GM18858 (cell line): ENCODE results near the gene SRSF3.
A peak's percentile ranks its signal among the peaks of the same experiment; 100 is the strongest.
"Not testable (repeated sequence)": the region's sequence is repeated elsewhere in the genome, so short reads cannot be mapped to it uniquely, and the experiment has no call there.

Experiments
- ATAC-seq: cut with Tn5 transposase; IDR thresholded peaks from one replicate; pipeline ENCODE4 v1.9.1; 2021; ENCODE audit not compliant: unreplicated experiment

The SRSF3 gene

DNA sequence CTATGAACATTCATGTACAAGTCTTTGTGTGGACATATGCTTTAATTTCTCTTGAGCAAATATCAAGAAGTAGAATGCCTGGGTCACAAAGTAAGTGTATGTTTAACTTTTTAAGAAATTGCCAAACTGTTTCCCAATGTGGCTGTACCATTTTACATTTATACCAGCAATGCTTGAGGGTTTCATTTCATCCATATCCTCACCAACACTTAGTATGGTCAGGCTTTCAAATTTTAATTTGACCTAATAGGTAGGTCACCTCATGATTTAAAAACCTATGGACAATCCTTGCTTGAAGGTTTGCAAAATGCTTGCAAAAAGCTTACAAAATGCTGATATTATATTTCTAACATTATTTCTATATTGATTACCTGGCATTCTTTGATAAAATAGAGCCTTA, 19.5 kb upstream of the SRSF3 start:
- ATAC-seq: no peak

DNA sequence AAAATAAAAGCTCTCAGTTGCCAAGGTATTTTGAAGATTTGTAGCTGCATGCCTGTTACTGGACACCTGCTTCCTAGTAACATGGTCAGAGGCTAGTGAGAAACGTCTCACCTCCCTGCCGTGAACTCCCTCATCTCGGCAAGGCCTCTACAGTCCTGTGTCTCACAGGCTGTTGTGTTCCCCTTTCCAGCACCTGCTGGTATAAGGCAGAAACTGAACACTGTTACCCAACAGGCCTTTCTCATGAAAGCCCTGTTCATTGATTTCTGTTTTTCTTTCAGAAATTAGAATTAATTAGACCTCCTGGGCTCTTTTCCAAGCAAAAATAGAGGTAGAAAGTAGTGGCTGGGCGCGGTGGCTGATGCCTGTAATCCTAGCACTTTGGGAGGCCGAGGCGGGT, 17.6 kb upstream of the SRSF3 start:
- no peak for ATAC-seq

DNA sequence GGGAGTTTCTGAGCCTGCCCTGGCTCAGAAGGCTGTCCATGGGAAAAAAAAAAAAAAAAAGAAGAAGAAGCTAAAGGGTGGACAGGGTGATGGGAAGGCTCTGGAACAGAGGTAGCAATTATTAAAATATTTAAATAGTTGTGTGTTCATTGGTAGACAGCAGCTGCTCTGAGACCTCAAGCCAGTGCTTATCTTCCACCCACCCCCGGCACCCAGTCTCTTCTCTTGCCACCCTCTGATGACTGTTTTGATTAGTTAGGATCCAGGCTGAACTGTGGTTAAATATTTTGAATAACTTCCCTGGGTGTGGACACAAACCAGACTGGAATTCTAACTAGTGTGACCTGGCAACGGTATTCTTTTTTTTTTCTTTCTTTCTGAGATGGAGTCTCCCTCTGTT, 16.9 kb upstream of the SRSF3 start:
- ATAC-seq: no peak

DNA sequence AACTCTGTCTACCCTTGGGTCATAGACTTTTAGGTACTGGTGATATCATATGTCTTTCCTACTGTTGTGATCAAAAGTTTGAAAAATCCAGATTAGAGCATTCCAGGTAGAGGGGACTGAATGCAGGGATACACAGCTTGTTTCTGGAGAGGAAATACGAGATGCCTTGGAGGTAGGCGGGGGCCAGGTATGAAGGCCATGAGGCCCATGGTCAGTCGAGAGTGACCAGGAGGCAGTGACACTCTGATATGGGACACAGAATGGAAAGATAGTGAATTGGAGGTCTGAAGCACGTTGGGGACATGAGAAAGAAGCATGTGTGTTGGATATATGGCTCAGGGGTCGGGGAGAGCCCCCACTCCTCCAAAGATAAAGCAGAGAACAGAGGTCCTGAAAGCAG, 16.1 kb upstream of the SRSF3 start:
- no peak for ATAC-seq

DNA sequence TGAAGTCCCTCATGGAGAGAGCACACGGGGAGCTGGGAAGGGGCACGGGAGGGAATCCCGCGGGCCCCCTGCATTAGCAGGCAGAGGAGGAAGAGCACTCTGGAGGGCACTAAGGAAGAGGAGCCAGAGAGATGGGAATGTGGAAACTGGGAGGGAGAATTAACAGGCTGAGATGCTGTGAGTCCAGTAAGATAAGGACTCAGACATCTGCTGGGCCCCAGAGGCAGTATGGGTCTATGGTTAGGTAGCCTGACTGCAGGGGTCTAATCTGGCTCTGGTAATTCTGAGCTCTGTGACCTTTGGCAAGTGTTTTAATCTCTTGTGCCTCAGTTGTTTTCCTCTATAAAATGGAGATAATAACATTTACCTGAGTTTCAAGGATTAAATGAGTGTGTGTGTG, 15.7 kb upstream of the SRSF3 start:
- no peak for ATAC-seq

DNA sequence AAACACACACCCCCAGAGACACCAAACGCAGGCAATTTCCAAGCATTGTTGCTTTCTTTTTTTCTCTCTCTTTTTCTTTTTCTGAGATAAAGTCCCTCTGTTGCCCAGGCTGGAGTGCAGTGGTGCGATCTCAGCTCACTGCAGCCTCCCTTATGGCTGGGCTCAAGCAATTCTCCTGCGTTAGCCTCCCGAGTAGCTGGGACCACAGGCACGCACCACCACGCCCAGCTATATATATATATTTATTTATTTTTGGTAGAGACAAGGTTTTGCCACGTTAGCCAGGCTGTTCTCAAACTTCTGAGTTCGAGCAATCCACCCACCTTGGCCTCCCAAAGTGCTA, 14.0 kb upstream of the SRSF3 start:
- no peak for ATAC-seq

DNA sequence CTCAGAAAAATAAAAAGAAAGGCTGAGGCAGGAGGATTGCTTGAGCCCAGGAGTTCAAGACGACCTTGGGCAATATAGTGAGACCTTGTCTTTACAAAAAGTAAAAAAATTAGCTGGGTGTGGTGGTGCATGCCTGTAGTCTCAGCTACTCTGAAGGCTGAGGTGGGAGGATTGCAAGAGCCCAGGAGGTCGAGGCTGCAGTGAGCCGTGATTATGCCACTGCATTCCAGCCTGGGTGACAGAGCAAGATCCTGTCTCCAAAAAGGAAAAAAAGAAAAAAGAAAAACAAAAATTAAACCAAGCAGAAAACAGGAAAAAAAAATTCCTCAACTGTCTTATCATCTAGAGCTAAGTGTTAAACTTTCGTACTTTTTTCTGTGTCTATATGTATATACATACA, 12.4 kb upstream of the SRSF3 start:
- no peak for ATAC-seq

DNA sequence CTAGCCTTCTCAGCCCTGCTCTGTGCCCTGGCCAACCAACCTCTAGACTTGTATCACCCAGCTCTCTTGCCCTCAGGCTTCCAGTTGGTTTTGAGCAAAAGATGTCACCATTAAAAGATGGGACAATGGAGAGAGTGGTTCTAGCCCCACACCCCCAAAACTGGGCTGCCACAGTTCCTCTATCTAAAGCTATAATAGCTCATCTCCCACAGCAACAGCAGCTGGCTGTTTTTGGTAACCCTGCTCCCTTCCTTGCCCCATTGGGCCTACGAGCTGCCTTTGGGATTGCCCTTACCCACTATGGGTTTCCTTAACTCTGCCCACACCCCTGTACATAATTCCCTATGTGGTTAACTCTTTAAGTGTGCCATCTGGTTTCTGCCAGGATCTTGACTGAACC, 7.6 kb upstream of the SRSF3 start:
- ATAC-seq: no peak

DNA sequence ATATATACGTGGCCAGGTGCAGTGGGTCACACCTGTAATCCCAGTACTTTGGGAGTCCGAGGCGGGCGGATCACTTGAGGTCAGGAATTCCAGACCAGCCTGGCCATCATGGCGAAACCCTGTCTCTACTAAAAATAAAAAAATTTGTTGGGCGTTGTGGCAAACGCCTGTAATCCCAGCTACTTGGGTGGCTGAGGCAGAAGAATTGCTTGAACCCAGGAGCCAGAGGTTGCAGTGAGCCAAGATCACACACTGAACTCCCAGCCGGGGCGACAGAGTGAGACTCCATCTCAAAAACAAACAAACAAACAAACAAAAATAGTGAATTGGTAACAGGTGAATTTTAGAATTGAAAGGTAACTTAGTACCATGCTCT, 5.1 kb upstream of the SRSF3 start:
- not testable (repeated sequence) for ATAC-seq

DNA sequence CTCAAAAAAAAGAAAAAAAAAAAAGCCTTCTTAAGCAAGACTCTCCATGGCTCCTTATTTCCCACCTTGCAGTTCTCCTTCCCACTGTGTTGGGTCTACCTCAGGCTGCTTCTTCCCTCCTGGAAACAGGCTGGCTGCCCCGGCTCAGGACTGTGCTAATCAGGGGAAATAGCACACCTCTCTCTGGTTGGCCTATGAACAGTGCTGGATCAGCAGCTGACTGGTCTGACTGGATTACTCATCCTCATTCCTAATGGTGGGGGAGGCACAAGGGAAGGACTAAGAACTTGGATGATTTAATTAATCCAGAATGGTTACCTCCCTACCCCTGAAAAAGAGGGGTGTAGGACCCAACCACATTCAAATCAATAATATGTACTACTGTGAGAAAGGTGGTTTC, 3.9 kb upstream of the SRSF3 start:
- no peak for ATAC-seq

DNA sequence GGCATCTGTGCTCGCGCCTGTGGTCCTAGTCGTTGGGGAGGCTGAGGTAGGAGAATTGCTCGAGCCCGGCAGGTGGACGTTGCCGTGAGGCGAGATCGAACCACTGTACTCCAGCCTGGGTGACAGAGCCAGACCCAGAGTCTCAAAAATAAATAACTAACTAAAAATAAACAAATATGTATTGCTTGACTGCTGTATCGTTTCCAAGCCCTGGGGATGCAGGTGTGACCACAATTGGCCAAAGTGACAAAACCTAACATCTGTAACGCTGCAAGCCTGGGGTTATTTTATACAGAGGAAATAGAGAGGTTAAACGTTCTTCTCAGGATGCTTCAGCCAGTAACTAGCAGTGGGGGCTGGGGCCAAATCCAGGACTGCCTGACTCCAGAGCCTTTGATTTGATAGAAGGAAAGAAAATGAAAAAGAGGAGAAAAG, 1.9 kb upstream of the SRSF3 start:
- no peak for ATAC-seq

DNA sequence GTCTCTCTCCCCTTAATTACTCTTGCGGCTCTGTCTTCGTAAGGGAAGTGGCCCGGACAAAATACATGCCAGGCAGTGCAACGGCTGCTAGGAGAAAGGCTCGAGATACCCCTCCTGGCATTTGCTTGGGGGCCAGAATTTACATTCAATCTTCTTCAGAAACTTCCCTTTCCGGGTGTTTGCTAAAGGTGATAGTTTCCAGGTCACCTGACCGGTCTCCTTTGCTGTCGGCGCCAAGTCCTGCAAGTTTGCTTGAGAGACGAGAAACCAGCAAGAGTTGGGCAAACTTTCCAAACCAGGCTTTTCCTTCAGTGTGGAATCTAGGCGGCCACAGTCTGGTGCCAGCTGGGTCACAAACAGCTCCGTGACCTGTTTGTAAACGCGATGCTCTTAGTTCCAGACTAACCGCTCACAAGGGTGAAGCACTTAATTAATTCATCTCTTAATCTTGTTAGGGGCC, 563 bp upstream of the SRSF3 start:
- peak; percentile 4 for ATAC-seq

DNA sequence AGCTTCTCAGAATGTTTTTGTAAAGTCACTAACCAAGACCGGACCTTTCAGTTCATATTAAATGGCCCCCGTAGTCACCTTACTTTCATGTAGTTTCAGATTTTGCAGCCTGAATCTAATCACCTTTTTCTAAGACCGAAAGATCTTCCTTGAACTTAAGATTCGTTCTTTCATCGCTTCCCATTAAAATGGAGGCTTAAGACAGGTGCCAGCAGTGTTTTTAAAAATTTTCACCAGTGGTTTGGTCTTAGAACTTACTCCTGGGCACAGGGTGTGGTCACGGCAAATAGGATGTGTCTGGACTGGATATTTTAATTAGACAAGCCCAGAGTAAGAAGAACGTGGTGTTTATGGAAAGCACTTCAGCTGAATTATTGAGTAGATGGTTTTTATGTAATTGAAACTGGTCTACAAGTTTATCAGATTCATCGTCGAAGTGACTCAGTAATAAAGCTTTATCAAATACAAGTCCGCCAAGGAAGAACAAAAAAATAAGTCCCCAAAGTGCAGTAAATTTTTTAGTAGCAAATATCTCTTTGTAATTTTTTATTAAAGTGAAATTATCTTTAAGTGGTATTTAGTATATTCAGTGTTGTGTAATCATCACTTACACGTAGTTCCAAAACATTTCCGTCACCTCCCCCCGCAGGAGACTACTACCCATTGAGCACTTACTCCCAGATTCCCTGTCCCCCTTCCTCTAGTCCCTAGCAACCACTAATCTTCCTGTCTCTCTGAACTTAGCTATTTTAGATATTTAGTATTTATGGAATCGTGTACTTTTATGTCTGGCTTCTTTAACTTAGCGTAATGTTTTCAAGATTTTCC, 868 bp downstream of the SRSF3 start:
- no peak for ATAC-seq

DNA sequence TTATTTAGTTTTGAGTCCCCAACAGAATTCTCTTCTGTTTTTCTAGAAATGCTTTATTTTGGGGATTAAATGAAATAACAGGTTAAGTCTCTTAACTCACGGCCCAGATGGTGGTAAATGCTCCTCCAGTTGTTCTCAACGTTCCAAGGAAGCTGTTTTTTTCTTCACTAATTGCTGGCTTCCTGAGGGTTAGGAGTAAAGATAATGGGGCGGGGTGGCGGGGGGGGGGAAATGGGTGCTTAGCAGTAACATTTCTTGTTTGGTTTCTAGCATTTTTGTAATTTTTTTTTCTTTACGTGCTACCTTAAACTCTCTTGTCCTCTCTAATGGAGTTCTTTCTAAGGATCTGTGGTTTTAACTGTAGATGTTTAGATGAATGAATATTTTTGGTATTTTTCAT, 2.2 kb downstream of the SRSF3 start:
- ATAC-seq: no peak

DNA sequence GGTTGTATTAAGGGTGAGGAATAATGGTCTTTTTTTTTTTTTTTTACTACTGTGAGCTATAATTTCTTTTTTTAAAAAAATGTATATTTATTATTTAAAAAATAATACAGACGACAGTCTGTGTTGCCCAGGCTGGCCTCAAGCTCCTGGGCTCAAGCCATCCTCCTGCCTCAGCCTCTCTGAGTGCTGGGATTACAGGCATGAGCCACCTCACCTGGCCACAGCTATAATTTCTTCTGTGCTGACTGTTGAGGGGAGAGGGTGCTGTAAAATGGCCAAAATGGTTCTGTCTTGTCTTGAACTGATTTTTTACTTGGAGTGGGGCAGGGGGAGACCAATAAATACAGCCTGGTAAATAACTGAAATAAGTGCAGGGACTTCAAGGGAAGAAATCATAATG, 3.6 kb downstream of the SRSF3 start:
- no peak for ATAC-seq

DNA sequence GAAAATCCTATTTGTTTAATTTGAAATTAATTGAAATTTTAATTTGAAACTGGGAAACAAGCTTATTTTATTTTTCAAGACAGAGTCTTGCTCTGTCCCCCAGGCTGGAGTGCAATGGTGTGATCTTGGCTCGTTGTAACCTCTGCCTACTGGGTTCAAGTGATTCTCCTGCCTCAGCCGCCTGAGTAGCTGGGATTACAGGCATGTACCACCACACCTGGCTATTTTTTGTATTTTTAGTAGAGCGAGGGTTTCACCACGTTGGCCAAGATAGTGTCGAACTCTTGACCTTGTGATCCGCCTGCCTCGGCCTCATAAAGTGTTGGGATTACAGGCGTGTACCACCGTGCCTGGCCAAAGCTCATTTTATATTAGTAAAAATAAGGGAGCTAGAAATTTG, 4.2 kb downstream of the SRSF3 start:
- ATAC-seq: no peak

DNA sequence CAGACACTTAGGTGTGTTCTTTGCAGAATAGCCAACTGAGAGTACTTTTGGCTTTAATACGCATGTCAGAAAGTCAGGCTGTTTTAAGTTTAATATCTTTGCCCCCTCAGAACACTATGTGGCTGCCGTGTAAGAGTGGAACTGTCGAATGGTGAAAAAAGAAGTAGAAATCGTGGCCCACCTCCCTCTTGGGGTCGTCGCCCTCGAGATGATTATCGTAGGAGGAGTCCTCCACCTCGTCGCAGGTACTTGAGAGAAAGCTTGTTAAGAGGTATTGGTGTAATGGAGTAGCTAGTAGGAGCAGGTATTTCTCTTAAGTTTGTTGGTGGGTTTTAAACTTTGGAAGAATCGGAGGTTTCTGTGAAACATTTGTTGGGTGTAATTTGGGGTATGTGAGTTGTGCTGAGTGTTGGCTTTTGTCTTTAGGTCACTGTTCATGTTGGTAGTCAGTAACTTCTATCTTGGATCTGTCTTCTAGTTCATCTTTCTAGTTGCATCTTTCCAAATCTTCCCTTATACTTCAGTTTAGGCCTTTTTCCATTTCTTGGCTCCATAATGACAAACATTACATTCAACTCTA, 4.7 kb downstream of the SRSF3 start:
- no peak for ATAC-seq

DNA sequence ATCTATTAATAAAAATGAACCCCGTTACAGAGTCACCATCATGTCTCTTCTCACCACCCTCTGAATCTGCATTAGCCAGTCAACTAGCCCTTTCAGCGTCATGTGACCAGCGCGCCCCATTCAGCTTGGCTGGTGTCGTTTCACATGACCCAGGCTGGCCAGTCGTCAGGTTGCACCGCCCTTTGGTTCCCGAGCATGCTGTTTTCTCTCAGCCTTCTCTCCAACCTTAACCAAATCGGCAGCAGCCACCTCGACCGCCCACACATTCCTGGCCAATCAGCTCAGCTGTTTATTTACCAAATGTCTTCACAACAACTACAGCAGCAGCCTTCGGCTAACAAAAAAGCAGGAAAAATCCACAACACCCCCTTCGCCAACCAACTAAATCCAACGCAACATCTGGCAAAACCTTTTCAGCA, 5.6 kb downstream of the SRSF3 start:
- ATAC-seq: no peak

DNA sequence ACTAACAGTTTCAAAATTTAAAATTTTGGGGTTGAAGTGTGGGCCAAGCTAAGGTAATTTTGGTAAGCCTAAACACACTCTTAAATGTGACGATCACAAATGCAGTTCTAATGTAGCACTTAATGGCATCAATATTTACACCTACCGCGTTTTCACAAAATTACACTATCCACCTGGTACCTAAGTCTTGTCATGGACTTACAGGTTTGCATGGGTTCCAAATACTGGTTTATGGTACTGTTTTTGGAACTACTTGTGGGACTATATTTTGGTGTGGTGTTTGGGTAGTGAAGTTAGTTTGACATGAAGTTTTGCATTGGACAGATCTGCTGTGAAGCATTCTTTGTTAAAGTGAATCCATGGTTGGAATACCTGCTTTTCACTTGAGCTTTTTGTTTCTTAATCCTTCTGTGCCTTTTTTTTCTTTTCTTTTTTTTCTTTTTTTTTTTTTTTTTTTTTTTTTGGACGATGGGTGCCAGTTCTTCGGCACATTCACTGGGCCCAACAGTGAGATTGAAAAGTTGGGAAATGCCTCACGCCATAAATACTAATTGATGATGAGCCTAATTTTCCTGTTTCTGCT, 6.5 kb downstream of the SRSF3 start:
- ATAC-seq: no peak

DNA sequence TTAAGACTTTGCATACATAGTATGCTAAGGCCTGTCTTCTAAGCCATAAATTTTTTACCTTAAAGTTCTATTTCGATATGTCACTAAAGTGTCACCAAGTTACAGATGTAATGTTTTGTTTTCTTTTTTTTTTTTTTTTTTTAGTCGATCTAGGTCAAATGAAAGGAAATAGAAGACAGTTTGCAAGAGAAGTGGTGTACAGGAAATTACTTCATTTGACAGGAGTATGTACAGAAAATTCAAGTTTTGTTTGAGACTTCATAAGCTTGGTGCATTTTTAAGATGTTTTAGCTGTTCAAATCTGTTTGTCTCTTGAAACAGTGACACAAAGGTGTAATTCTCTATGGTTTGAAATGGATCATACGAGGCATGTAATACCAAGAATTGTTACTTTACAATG, 7.7 kb downstream of the SRSF3 start:
- ATAC-seq: not testable (repeated sequence)

DNA sequence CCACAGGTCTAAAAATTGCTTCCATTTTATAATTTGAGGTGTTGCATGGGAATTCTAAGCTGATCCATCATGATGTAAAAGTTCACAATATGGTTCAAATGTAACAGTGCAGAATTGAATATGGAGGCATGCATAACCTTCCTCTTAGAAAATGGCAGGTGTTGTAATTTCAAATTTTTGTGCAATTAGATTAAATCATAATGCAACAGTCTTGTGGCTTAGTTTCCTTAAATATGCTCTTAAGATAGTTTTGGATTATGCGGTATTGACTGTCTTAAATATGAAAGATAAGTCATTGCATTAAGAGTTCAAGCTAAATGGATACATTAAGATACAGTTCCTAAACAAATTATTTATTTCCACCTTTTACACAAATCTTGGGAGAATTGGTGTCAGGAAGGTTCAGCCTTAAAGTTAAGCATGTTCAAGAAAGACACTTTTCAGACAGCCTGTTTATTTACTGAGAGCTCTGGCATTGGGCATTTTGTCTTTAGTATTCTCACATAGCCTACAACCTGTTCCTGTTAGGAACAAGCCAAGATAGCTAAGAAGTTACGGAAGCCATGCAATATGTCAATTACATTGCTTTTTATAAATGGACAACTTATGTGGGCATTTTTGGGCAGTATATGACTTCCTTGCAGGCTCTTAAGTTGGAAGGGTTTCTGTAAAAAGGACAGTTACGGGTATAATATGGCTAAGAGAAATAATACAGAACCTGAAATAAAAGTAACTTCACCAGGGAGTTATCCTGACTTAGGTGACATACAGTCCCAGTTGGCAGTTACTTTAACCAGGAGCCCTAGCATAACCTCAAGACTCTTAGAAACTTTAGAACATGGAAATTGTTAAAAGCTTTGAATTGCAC, 9.3 kb downstream of the SRSF3 start:
- ATAC-seq: no peak
